ENCODE data around the gene SLC47A1. TPM values are rescaled to one million over a fixed set of nuclear protein-coding genes. Genes with fewer than 3 reads are reported as not detected.
A peak's percentile ranks its signal among the peaks of the same experiment; 100 is the strongest.

The SLC47A1 gene
- total RNA-seq, 6 experiments from 2014 or later, result 47.5 to 182 (median 67.4) TPM

GRCh38 chr17:19596869-19597268 lies 63.2 kb downstream of the SLC47A1 start:
- intact Hi-C loops (cut with DNase I), result no loop called here
- Histone ChIP-seq H3K27me3 (no peaks in the 10 kb centered on the region), H3K36me3 (no peaks in the 10 kb centered on the region), H3K4me3 (no peak overlapping the region), H3K27ac (no peak overlapping the region), H3K4me1 (no peaks in the 10 kb centered on the region), H3K9me3 (no peaks in the 10 kb centered on the region)
- no peak for ATAC-seq
- no peak for DNase-seq
- WGBS (ENCODE audit: insufficient coverage, low coverage, low lambda C conversion rate, missing lambda C conversion rate), result 70% methylated on average over 4 of the region's 5 CpGs
- TF ChIP-seq CTCF (IDR thresholded peaks at IDR 0.05), result no peak
- no peak for TF ChIP-seq POLR2A (IDR thresholded peaks at IDR 0.05)

DNA sequence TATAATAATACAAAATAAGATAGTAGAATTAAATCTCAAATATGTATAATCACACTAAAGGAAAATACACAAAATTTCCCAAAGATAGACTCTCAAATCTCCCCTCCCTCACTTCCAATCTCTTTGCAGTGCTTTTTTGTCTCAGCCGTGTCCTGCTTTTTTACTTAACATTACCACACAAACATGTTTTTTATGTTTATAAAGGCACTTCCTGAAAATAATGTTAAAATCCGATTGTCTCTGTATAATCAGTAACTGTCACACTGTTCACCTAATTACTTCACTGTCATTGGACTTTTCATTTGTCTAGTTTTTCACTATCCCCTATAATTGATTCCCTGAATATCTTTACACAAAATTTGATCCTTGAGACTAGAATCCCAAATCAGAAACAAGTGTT lies 76.7 kb downstream of the SLC47A1 start:
- Histone ChIP-seq H3K4me1 (no peaks in the 10 kb centered on the region), H3K4me3 (no peak overlapping the region), H3K27me3 (no peaks in the 10 kb centered on the region), H3K27ac (no peak overlapping the region), H3K9me3 (no peaks in the 10 kb centered on the region), H3K36me3 (peaks cover 0 to 3% (median 0%) of the 10 kb centered on the region in 4 donors)
- no peak for DNase-seq
- WGBS (ENCODE audit: insufficient coverage, low coverage, low lambda C conversion rate, missing lambda C conversion rate), result 22% methylated on average over 2 of the region's 2 CpGs
- no peak for ATAC-seq
- no peak for TF ChIP-seq POLR2A (IDR thresholded peaks at IDR 0.05)
- no peak for TF ChIP-seq CTCF (IDR thresholded peaks at IDR 0.05)
- intact Hi-C loops (cut with DNase I), result no loop called here

DNA sequence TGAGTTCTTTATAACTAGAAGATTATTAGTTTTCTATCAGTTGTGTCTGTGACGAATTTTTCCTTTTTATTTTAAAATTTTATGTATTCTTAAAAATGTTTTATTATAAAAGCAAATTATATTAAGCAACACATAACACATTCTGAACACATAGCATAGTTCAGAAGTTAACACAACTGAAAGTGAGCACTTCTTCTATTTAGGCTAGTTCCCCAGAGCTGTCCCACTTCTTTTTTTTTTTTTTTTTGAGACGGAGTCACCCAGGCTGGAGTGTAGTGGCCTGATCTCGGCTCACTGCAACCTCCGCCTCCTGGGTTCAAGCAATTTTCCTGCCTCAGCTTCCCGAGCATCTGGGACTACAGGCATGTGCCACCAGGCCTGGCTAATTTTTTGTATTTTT lies 77.2 kb downstream of the SLC47A1 start:
- Histone ChIP-seq H3K9me3 (no peaks in the 10 kb centered on the region), H3K27ac (no peak overlapping the region), H3K4me1 (no peaks in the 10 kb centered on the region), H3K4me3 (no peak overlapping the region), H3K27me3 (no peaks in the 10 kb centered on the region), H3K36me3 (peaks cover 0 to 5% (median 0%) of the 10 kb centered on the region in 4 donors)
- ATAC-seq (peak in 2 of 4 donors; percentile 46 to 61), DNase-seq (no peak)
- 87% methylated on average over 5 of the region's 5 CpGs for WGBS (ENCODE audit: insufficient coverage, low coverage, low lambda C conversion rate, missing lambda C conversion rate)
- TF ChIP-seq CTCF (IDR thresholded peaks at IDR 0.05) (no peak), POLR2A (IDR thresholded peaks at IDR 0.05) (no peak)
- intact Hi-C loops (cut with DNase I), result no loop called here

DNA sequence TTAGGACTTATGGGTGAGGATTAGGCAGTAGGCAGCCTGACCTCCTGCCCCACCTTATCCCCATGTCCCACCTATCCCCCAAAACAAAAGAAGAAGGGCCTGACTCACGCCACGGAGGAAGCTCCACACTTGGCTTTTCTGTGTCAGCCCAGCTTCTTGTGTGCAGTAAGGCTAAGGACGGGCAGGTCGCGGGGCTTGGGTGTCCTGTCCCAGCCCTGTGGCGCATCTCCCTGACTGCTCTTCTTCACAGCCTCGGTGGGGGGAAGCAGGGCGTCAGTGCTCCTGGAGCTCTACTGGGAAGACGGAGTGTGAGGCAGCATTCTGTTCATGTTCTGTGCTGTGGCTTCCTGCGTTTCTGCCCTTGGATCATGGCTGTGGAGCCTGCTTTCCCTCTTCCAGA lies 80.3 kb downstream of the SLC47A1 start:
- ATAC-seq (no peak), DNase-seq (no peak)
- no peaks in the 10 kb centered on the region for H3K4me1 ChIP-seq
- peaks cover 0 to 10% (median 4%) of the 10 kb centered on the region in 4 donors for H3K9me3 ChIP-seq
- H3K27me3 ChIP-seq, result no peaks in the 10 kb centered on the region
- peaks cover 0 to 5% (median 0%) of the 10 kb centered on the region in 4 donors for H3K36me3 ChIP-seq
- 84% methylated on average over 3 of the region's 10 CpGs for WGBS (ENCODE audit: insufficient coverage, low coverage, low lambda C conversion rate, missing lambda C conversion rate)
- no peak overlapping the region for H3K4me3 ChIP-seq
- no peak for TF ChIP-seq POLR2A (IDR thresholded peaks at IDR 0.05)
- no peak for TF ChIP-seq CTCF (IDR thresholded peaks at IDR 0.05)
- intact Hi-C loops (cut with DNase I), result no loop called here
- no peak overlapping the region for H3K27ac ChIP-seq

DNA sequence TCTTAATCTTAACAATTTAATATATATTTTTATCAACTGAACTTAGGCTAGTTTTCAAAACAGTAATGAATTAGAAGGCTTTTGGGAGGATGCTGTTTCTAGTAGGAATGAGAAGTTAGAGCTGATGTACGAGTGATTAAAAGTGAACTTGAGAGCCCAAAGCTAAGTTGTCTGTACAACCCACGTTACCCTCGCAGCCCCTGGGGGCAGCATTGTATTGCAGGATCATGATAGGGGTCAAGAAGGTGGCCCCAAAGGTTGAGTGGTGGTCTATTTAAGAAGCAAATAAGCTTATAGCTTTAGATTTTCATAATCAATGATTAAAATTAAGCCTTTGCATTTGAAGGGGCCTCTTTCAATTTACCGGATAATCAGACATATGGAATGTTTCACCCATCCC lies 81.2 kb downstream of the SLC47A1 start:
- TF ChIP-seq CTCF (IDR thresholded peaks at IDR 0.05) (no peak), POLR2A (IDR thresholded peaks at IDR 0.05) (no peak)
- H3K9me3 ChIP-seq, result peaks cover 0 to 16% (median 7%) of the 10 kb centered on the region in 4 donors
- intact Hi-C loops (cut with DNase I), result no loop called here
- H3K36me3 ChIP-seq, result peaks cover 0 to 5% (median 0%) of the 10 kb centered on the region in 4 donors
- no peaks in the 10 kb centered on the region for H3K4me1 ChIP-seq
- no peak for ATAC-seq
- DNase-seq, result no peak
- H3K4me3 ChIP-seq, result no peak overlapping the region
- H3K27ac ChIP-seq, result no peak overlapping the region
- WGBS (ENCODE audit: insufficient coverage, low coverage, low lambda C conversion rate, missing lambda C conversion rate), result 90% methylated on average over 4 of the region's 4 CpGs
- no peaks in the 10 kb centered on the region for H3K27me3 ChIP-seq
